WTC11 (cell line): ENCODE measurements around the gene CLN6. TPM values are rescaled to one million over a fixed set of nuclear protein-coding genes. Genes with fewer than 3 reads are reported as not detected.
A peak's percentile ranks its signal among the peaks of the same experiment; 100 is the strongest.

Experiments
- ATAC-seq: fragments of 200-7000 bp; cut with Tn5 transposase; 2 replicates; pipeline ENCODE4 v1.10.0; 2021; ENCODE audit warnings: mild to moderate bottlenecking, moderate library complexity
- CTCF ChIA-PET: fragments of 300-600 bp; sonication (Branson Sonifier 250); formaldehyde crosslinking; loops from one replicate; lab custom pipeline; 2021; ENCODE audit warnings: antibody characterized with exemption; lab: Charles Lee
- POLR2A ChIA-PET: fragments of 350-600 bp; sonication (Branson Sonifier 250); formaldehyde crosslinking; loops from one replicate; lab custom pipeline; 2021; ENCODE audit warnings: antibody characterized with exemption; lab: Charles Lee
- DNase-seq: peaks from one replicate; pipeline ENCODE4 v3.0.0; 2021; ENCODE audit warnings: low spot score
- H3K27ac Mint-ChIP-seq: 2 replicates; pipeline ENCODE4 v1.8.0; 2021; ENCODE audit warnings: mixed read lengths
- H3K27me3 Mint-ChIP-seq: 2 replicates; pipeline ENCODE4 v1.8.0; 2021; ENCODE audit warnings: low read depth, mild to moderate bottlenecking, moderate library complexity, mixed read lengths
- H3K36me3 Mint-ChIP-seq: 2 replicates; pipeline ENCODE4 v1.8.0; 2021; ENCODE audit warnings: mixed read lengths
- H3K4me1 Mint-ChIP-seq: 2 replicates; pipeline ENCODE4 v1.8.0; 2022; ENCODE audit warnings: mixed read lengths
- H3K4me3 Mint-ChIP-seq: 2 replicates; pipeline ENCODE4 v1.8.0; 2021; ENCODE audit warnings: mild to moderate bottlenecking, moderate library complexity, mixed read lengths
- H3K9me3 Mint-ChIP-seq: 2 replicates; pipeline ENCODE4 v1.8.0; 2021; ENCODE audit warnings: mixed read lengths
- CREM ChIP-seq: sonication (generic); formaldehyde crosslinking; IDR thresholded peaks from 2 replicates; pipeline ENCODE4 v1.8.1; 2022; ENCODE audit warnings: mild to moderate bottlenecking, missing genetic modification reagents, moderate library complexity
- ESRRA ChIP-seq: sonication (generic); formaldehyde crosslinking; IDR thresholded peaks from 2 replicates; pipeline ENCODE4 v1.8.1; 2022; ENCODE audit warnings: mild to moderate bottlenecking, missing genetic modification reagents, borderline replicate concordance
- ETV6 ChIP-seq: sonication (generic); formaldehyde crosslinking; IDR thresholded peaks from 2 replicates; pipeline ENCODE4 v1.8.1; 2022; ENCODE audit warnings: mild to moderate bottlenecking, missing genetic modification reagents
- JAZF1 ChIP-seq: fragments of 250-450 bp; sonication (Bioruptor Pico); IDR thresholded peaks from 2 replicates; pipeline ENCODE4 v1.9.0; 2021; ENCODE audit warnings: moderate library complexity, mild to moderate bottlenecking, inconsistent platforms
- NR1H2 ChIP-seq: sonication (generic); formaldehyde crosslinking; IDR thresholded peaks from 2 replicates; pipeline ENCODE4 v1.9.0; 2021; ENCODE audit warnings: mild to moderate bottlenecking, moderate library complexity, missing genetic modification reagents
- NR2C2 ChIP-seq: sonication (generic); formaldehyde crosslinking; IDR thresholded peaks from 2 replicates; pipeline ENCODE4 v1.8.0; 2022; ENCODE audit warnings: mild to moderate bottlenecking, missing genetic modification reagents
- SMAD3 ChIP-seq: sonication (generic); formaldehyde crosslinking; IDR thresholded peaks from 2 replicates; pipeline ENCODE4 v1.8.0; 2022; ENCODE audit warnings: missing genetic modification reagents, mild to moderate bottlenecking, borderline replicate concordance
- TCF7 ChIP-seq: sonication (generic); formaldehyde crosslinking; IDR thresholded peaks from 2 replicates; pipeline ENCODE4 v1.8.0; 2022; ENCODE audit warnings: mild to moderate bottlenecking, low read depth, missing genetic modification reagents, moderate library complexity
- ZBTB21 ChIP-seq: sonication (generic); formaldehyde crosslinking; IDR thresholded peaks from 2 replicates; pipeline ENCODE4 v1.8.1; 2023; ENCODE audit warnings: mild to moderate bottlenecking, missing genetic modification reagents, borderline replicate concordance
- ZNF121 ChIP-seq: sonication (generic); formaldehyde crosslinking; IDR thresholded peaks from 2 replicates; pipeline ENCODE4 v1.8.0; 2023; ENCODE audit warnings: missing genetic modification reagents
- ZNF423 ChIP-seq: fragments of 250-450 bp; sonication (Bioruptor Pico); IDR thresholded peaks from 2 replicates; pipeline ENCODE4 v2.1.2; 2022; ENCODE audit warnings: mild to moderate bottlenecking, moderate library complexity
- total RNA-seq: library from RNA; stranded (reverse); gene quantifications from 3 replicates; pipeline ENCODE4 v1.2.3, GENCODE V29; 2021
- TF ChIP-seq, protein P1 (sequence below): sonication (generic); formaldehyde crosslinking; IDR thresholded peaks from 2 replicates; pipeline ENCODE4 v1.8.0; 2022; ENCODE audit warnings: mild to moderate bottlenecking, missing genetic modification reagents
- TF ChIP-seq, protein P2 (sequence below): sonication (generic); formaldehyde crosslinking; IDR thresholded peaks from 2 replicates; pipeline ENCODE4 v1.8.0; 2022; ENCODE audit warnings: mild to moderate bottlenecking, missing genetic modification reagents
- TF ChIP-seq, protein P3 (sequence below): sonication (generic); formaldehyde crosslinking; IDR thresholded peaks from 2 replicates; pipeline ENCODE4 v1.8.0; 2023; ENCODE audit warnings: mild to moderate bottlenecking, missing genetic modification reagents
- TF ChIP-seq, protein P4 (sequence below): sonication (generic); formaldehyde crosslinking; IDR thresholded peaks from 2 replicates; pipeline ENCODE4 v1.8.1; 2023; ENCODE audit warnings: mild to moderate bottlenecking, moderate library complexity, missing genetic modification reagents
- TF ChIP-seq, protein P5 (sequence below): sonication (generic); formaldehyde crosslinking; IDR thresholded peaks from 2 replicates; pipeline ENCODE4 v1.8.1; 2022; ENCODE audit warnings: missing genetic modification reagents, borderline replicate concordance
- TF ChIP-seq, protein P6 (sequence below): sonication (generic); formaldehyde crosslinking; conservative IDR thresholded peaks from 2 replicates; pipeline ENCODE4 v1.8.1; 2022; ENCODE audit warnings: mild to moderate bottlenecking, missing genetic modification reagents

The CLN6 gene
- total RNA-seq, 1 experiment from 2014 or later, result 50.2 TPM

DNA sequence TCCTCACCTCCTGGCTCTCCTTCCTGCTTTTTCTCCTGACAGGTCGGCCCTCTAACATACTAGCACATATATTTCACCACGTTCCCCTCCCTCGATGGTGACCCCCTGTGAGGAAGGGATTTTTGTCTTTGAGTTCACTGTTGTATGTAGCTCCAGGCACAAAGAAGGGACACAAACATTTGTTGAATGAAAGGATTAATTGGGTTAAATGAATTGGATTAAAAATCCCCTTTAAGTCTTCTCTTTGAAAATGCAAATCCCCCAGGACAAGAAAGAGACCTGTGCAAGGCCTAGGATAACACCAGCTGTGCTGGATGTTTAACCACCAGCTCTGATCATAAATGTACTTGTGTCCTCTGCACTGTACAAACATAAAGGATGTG lies 27.7 kb downstream of the CLN6 start:
- no peaks in the 10 kb centered on the region; the same call in 1 of the 2 replicates for H3K36me3 Mint-ChIP-seq
- CTCF ChIA-PET, result interaction anchor here (0.6 to 1.9 kb wide), 4 partner anchors 9 to 324 kb away, joined by 3 to 11 read pairs (median 3); no protein-coding TSS in a partner anchor
- no peak overlapping the region for H3K4me3 Mint-ChIP-seq
- POLR2A ChIA-PET, result interaction anchor here (0.7 to 1.0 kb wide), 2 partner anchors 10 to 361 kb away, joined by 3 to 4 read pairs; no protein-coding TSS in a partner anchor
- H3K27ac Mint-ChIP-seq, result peak overlapping the region; percentile 4; the same call in 1 of the 2 replicates
- ATAC-seq (no peak), DNase-seq (no peak)
- peaks cover 46% of the 10 kb centered on the region for H3K4me1 Mint-ChIP-seq
- no peaks in the 10 kb centered on the region for H3K27me3 Mint-ChIP-seq
- H3K9me3 Mint-ChIP-seq, result no peaks in the 10 kb centered on the region
- no peak for TF ChIP-seq JAZF1 (CRISPR knock-in tag)
- no peak for TF ChIP-seq NR2C2
- TF ChIP-seq ZNF121, result no peak
- TF ChIP-seq, protein P1, sequence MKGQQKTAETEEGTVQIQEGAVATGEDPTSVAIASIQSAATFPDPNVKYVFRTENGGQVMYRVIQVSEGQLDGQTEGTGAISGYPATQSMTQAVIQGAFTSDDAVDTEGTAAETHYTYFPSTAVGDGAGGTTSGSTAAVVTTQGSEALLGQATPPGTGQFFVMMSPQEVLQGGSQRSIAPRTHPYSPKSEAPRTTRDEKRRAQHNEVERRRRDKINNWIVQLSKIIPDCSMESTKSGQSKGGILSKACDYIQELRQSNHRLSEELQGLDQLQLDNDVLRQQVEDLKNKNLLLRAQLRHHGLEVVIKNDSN (CRISPR knock-in tag), result no peak
- TF ChIP-seq SMAD3 (CRISPR knock-in tag), result no peak
- TF ChIP-seq TCF7 (CRISPR knock-in tag), result no peak
- no peak for TF ChIP-seq ZBTB21
- TF ChIP-seq, protein P2, sequence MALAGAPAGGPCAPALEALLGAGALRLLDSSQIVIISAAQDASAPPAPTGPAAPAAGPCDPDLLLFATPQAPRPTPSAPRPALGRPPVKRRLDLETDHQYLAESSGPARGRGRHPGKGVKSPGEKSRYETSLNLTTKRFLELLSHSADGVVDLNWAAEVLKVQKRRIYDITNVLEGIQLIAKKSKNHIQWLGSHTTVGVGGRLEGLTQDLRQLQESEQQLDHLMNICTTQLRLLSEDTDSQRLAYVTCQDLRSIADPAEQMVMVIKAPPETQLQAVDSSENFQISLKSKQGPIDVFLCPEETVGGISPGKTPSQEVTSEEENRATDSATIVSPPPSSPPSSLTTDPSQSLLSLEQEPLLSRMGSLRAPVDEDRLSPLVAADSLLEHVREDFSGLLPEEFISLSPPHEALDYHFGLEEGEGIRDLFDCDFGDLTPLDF (CRISPR knock-in tag), result no peak
- TF ChIP-seq, protein P3, sequence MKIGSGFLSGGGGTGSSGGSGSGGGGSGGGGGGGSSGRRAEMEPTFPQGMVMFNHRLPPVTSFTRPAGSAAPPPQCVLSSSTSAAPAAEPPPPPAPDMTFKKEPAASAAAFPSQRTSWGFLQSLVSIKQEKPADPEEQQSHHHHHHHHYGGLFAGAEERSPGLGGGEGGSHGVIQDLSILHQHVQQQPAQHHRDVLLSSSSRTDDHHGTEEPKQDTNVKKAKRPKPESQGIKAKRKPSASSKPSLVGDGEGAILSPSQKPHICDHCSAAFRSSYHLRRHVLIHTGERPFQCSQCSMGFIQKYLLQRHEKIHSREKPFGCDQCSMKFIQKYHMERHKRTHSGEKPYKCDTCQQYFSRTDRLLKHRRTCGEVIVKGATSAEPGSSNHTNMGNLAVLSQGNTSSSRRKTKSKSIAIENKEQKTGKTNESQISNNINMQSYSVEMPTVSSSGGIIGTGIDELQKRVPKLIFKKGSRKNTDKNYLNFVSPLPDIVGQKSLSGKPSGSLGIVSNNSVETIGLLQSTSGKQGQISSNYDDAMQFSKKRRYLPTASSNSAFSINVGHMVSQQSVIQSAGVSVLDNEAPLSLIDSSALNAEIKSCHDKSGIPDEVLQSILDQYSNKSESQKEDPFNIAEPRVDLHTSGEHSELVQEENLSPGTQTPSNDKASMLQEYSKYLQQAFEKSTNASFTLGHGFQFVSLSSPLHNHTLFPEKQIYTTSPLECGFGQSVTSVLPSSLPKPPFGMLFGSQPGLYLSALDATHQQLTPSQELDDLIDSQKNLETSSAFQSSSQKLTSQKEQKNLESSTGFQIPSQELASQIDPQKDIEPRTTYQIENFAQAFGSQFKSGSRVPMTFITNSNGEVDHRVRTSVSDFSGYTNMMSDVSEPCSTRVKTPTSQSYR (CRISPR knock-in tag), result no peak
- no peak for TF ChIP-seq CREM (CRISPR knock-in tag)
- TF ChIP-seq ETV6, result no peak
- TF ChIP-seq, protein P4, sequence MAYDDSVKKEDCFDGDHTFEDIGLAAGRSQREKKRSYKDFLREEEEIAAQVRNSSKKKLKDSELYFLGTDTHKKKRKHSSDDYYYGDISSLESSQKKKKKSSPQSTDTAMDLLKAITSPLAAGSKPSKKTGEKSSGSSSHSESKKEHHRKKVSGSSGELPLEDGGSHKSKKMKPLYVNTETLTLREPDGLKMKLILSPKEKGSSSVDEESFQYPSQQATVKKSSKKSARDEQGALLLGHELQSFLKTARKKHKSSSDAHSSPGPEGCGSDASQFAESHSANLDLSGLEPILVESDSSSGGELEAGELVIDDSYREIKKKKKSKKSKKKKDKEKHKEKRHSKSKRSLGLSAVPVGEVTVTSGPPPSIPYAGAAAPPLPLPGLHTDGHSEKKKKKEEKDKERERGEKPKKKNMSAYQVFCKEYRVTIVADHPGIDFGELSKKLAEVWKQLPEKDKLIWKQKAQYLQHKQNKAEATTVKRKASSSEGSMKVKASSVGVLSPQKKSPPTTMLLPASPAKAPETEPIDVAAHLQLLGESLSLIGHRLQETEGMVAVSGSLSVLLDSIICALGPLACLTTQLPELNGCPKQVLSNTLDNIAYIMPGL (CRISPR knock-in tag), result no peak
- TF ChIP-seq, protein P5, sequence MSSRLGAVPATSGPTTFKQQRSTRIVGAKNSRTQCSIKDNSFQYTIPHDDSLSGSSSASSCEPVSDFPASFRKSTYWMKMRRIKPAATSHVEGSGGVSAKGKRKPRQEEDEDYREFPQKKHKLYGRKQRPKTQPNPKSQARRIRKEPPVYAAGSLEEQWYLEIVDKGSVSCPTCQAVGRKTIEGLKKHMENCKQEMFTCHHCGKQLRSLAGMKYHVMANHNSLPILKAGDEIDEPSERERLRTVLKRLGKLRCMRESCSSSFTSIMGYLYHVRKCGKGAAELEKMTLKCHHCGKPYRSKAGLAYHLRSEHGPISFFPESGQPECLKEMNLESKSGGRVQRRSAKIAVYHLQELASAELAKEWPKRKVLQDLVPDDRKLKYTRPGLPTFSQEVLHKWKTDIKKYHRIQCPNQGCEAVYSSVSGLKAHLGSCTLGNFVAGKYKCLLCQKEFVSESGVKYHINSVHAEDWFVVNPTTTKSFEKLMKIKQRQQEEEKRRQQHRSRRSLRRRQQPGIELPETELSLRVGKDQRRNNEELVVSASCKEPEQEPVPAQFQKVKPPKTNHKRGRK, result no peak
- no peak for TF ChIP-seq ESRRA (CRISPR knock-in tag)

DNA sequence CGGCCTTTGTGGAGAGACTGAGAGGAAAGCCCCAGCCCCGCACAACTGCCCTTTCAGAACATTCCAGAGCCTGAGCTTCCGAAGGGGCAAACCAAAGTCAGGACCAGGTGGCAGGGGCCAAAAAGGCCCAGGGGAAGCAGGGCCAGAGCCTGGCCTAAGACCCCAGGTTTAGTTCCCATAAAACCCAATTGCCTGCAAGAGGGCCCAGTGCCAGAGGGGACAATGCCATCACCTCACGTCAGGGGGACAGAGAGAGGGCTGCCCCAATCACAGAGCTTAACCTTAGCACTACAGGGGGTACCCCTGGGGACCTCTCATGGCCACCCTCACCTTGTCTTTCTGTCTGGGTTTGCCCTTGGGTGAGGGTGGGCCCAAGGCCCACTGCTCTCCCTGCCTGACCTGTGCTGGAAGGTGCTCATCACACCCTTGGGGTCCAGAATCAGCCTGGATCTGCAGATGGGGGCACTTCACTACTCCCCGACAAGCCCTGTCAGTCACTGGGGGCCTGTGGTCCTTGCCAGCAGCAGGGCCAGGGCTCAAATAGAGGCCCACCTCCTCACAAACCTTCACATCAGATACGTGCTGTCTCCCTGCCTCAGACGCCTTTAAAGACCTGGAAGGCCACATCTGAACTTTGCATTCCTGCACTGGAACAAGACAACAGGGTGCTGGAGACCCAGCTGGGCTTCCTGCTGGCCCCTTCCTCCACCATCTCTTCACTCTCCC lies 28.2 kb downstream of the CLN6 start:
- H3K27ac Mint-ChIP-seq, result peak overlapping the region; percentile 4; the same call in 1 of the 2 replicates
- no peaks in the 10 kb centered on the region for H3K27me3 Mint-ChIP-seq
- H3K4me1 Mint-ChIP-seq, result peaks cover 40% of the 10 kb centered on the region
- CTCF ChIA-PET, result interaction anchor here (1.0 to 1.9 kb wide), 2 partner anchors 9 to 115 kb away, joined by 3 to 11 read pairs; no protein-coding TSS in a partner anchor
- POLR2A ChIA-PET, result interaction anchor here (1.0 kb wide), 1 partner anchor 10 kb away, joined by 3 read pairs; no protein-coding TSS in a partner anchor
- no peak overlapping the region for H3K4me3 Mint-ChIP-seq
- no peak for ATAC-seq
- H3K36me3 Mint-ChIP-seq, result no peaks in the 10 kb centered on the region; the same call in 1 of the 2 replicates
- TF ChIP-seq NR1H2 (no peak), CREM (CRISPR knock-in tag) (no peak), ZNF423 (CRISPR knock-in tag) (peak; percentile 85)
- TF ChIP-seq, protein P6, sequence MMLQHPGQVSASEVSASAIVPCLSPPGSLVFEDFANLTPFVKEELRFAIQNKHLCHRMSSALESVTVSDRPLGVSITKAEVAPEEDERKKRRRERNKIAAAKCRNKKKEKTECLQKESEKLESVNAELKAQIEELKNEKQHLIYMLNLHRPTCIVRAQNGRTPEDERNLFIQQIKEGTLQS (CRISPR knock-in tag), result no peak
- DNase-seq, result no peak
- no peaks in the 10 kb centered on the region for H3K9me3 Mint-ChIP-seq
